Measurements from ENCODE around the gene CDX1. TPM values are rescaled to one million over a fixed set of nuclear protein-coding genes. Genes with fewer than 3 reads are reported as not detected.

The CDX1 gene
- total and polyA plus RNA-seq, 2 of the 8 experiments (the other 6 are each of a cell fraction or from before 2014, with no cell fraction given) = not detected

GRCh38 chr5:150202501-150202900 is 35.9 kb downstream of the CDX1 start (continued):
- TF ChIP-seq, protein P1, sequence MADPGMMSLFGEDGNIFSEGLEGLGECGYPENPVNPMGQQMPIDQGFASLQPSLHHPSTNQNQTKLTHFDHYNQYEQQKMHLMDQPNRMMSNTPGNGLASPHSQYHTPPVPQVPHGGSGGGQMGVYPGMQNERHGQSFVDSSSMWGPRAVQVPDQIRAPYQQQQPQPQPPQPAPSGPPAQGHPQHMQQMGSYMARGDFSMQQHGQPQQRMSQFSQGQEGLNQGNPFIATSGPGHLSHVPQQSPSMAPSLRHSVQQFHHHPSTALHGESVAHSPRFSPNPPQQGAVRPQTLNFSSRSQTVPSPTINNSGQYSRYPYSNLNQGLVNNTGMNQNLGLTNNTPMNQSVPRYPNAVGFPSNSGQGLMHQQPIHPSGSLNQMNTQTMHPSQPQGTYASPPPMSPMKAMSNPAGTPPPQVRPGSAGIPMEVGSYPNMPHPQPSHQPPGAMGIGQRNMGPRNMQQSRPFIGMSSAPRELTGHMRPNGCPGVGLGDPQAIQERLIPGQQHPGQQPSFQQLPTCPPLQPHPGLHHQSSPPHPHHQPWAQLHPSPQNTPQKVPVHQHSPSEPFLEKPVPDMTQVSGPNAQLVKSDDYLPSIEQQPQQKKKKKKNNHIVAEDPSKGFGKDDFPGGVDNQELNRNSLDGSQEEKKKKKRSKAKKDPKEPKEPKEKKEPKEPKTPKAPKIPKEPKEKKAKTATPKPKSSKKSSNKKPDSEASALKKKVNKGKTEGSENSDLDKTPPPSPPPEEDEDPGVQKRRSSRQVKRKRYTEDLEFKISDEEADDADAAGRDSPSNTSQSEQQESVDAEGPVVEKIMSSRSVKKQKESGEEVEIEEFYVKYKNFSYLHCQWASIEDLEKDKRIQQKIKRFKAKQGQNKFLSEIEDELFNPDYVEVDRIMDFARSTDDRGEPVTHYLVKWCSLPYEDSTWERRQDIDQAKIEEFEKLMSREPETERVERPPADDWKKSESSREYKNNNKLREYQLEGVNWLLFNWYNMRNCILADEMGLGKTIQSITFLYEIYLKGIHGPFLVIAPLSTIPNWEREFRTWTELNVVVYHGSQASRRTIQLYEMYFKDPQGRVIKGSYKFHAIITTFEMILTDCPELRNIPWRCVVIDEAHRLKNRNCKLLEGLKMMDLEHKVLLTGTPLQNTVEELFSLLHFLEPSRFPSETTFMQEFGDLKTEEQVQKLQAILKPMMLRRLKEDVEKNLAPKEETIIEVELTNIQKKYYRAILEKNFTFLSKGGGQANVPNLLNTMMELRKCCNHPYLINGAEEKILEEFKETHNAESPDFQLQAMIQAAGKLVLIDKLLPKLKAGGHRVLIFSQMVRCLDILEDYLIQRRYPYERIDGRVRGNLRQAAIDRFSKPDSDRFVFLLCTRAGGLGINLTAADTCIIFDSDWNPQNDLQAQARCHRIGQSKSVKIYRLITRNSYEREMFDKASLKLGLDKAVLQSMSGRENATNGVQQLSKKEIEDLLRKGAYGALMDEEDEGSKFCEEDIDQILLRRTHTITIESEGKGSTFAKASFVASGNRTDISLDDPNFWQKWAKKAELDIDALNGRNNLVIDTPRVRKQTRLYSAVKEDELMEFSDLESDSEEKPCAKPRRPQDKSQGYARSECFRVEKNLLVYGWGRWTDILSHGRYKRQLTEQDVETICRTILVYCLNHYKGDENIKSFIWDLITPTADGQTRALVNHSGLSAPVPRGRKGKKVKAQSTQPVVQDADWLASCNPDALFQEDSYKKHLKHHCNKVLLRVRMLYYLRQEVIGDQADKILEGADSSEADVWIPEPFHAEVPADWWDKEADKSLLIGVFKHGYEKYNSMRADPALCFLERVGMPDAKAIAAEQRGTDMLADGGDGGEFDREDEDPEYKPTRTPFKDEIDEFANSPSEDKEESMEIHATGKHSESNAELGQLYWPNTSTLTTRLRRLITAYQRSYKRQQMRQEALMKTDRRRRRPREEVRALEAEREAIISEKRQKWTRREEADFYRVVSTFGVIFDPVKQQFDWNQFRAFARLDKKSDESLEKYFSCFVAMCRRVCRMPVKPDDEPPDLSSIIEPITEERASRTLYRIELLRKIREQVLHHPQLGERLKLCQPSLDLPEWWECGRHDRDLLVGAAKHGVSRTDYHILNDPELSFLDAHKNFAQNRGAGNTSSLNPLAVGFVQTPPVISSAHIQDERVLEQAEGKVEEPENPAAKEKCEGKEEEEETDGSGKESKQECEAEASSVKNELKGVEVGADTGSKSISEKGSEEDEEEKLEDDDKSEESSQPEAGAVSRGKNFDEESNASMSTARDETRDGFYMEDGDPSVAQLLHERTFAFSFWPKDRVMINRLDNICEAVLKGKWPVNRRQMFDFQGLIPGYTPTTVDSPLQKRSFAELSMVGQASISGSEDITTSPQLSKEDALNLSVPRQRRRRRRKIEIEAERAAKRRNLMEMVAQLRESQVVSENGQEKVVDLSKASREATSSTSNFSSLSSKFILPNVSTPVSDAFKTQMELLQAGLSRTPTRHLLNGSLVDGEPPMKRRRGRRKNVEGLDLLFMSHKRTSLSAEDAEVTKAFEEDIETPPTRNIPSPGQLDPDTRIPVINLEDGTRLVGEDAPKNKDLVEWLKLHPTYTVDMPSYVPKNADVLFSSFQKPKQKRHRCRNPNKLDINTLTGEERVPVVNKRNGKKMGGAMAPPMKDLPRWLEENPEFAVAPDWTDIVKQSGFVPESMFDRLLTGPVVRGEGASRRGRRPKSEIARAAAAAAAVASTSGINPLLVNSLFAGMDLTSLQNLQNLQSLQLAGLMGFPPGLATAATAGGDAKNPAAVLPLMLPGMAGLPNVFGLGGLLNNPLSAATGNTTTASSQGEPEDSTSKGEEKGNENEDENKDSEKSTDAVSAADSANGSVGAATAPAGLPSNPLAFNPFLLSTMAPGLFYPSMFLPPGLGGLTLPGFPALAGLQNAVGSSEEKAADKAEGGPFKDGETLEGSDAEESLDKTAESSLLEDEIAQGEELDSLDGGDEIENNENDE (IDR thresholded peaks at IDR 0.05; ENCODE audit: insufficient replicate concordance, low read length) = no peak
- TF ChIP-seq GABPA (IDR thresholded peaks at IDR 0.05; ENCODE audit: borderline replicate concordance, insufficient read depth, low read length) = no peak

Measured in H1 (cell line).